Fibroblast of skin of left biceps (primary cell): Measurements from ENCODE around the gene CABP4.
"Not testable (repeated sequence)": the region's sequence is repeated elsewhere in the genome, so short reads cannot be mapped to it uniquely, and the experiment has no call there.

Experiments
- DNase-seq, 2 experiments: peaks; one replicate each; pipeline ENCODE4 v3.0.0-alpha.2; 2013; ENCODE audit warnings: low read depth in 2 of 2

The CABP4 gene

DNA sequence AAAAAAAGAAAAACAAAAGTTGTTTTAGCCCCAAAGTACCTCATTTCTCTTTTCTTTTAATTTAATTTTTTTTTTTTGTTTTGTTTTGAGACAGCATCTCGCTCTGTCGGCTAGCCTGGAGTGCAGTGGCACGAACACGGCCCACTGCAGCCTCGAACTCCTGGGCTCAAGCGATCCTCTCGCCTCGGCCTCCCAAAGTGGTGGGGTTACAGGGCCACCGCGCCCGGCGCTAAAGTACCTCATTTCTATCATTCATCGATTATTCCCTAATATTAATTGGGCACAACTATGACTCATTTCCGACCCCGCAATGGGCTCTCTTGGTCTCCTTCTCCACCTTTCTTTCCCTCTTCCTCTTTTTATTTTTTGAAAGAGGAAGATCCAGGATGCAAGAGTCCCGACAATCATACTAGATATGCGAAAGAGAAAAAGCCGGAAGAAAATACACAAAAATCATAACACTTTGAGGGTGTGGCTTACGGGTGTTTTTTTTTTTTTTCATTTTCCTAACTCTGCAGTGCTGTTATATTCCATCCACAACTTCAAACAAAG, 27.2 kb downstream of the CABP4 start:
- DNase-seq, result no peak

DNA sequence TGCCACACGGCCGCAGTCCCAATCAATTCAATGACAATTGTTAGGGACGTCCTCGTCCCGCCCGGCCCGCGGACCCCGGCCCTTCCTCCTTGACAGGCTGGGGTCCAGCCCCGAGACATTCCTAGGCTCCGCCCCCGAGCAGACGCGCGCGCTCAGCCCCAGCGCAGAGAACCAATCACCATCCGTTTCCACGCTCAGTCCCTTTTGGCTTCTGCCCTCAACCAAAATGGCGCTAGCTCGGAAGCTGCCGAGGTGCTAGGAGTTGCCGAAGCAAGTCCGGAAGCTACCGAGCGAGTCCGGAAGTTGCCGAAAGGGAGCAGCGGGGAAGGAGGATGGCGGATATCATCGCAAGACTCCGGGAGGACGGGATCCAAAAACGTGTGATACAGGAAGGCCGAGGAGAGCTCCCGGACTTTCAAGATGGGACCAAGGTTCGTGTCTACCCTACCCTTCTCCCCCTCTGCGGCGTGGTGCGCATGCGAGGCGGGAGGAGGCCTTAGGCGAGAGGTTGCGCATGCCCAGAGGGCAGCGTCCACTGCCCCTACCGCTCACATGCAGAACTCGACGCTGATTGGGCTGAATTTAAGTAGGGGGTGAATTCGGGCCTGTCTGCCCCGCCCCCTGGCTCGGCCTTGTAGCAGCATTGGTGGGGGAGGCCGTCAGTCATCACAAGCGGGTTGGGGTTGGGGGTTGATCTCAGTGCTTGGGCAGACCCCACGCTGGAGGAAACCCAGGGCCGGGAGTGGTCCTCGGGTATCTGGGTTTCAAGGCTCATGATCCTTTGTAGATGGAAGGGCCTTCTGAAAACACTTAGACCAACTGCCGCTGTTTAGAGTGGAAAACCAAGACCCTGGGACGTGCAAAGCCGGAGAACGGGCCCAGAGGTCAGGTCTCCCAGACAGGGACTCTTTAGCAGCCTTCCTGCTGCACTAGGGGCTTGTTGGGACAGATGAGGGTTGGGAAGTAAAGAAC, 28.0 kb downstream of the CABP4 start, which contains the start of gene AIP:
Gene AIP (plus strand): TSS at position 200 of the 972 bp plus-strand sequence. CDS start 133 bp downstream, at position 333.
- DNase-seq, result peak; percentile 93 to 94

DNA sequence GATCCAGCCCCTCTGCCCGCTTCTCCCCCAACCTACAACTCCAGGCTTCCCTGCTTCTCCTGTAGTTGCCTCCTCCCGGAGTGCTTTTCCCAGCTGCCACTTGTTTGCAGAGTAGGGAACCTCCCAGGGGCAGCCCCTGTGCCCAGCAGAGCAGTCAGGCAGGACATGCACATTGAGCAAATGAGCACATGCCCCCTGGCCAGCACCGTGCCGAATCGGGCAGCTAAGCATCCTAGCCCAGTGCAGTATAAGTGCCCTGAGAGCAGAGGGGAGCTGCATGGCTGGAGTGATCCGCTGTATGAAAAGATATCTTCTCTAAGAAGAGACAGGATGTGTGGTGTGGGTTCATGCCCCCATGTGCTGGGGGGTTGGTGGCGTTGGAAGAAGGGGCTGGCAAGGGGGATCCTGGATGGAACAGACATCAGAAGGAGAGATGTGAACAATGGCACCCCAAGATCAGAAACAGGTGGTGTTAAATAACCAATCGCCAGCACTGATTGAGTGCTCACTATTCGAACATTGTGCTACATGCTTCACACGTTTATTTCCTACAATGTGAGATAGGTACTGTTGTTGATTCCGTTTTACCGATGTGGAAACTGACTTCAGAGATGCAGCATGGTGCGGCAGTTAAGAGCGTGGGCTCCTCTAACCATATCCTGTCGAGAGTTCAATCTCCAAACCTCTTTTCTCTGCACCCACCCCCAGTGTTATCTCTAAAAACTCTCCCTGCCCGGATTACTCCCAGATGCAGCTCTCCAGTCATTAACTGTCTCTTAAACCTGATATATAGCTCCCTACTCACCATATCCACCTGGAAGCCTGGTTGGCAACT, 28.9 kb downstream of the CABP4 start:
- no peak for DNase-seq

DNA sequence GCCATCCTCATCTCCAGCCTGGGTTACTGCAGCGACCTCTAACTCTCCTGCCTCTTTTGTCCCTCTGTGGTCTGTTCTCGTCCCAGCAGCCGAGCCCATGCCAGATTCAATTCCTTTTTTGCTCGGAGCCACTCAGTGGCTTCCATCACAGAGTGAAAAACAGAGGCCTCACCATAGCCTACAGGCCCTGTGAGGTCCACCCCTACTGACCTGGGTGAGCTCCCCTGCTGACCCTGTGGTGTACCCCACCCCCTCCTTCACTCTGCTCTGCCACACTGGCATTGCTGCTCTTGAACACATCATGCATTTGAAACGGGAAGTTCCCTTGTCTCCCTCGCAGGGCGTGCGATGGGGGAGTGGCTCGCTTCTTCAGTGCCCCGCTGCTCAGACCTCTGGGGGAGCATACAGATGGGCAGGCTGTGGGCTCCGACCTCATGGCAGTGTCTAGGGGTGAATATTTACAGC, 29.7 kb downstream of the CABP4 start:
- DNase-seq, result no peak

DNA sequence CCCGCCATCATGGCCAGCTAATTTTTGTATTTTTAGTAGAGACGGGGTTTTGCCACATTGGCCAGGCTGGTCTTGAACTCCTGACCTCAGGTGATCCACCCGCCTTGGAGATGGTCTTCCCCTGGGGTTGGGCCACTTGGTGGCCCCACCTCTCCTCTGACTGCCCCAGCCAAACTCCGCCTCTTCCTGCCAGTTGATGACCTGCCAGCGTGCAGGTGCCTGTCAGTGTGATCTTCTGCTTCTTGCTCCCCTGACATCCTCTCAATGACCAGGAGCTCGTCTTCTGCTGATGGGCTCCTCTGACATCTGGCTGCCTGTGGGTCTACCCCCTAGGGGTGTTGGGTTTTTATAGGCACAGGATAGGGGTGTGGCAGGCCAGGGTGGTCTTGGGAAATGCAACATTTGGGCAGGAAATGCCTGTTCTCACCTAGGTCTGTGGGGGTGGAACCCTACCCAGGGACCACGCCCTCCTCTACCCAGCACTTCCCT, 30.8 kb downstream of the CABP4 start:
- DNase-seq, result not testable (repeated sequence)

DNA sequence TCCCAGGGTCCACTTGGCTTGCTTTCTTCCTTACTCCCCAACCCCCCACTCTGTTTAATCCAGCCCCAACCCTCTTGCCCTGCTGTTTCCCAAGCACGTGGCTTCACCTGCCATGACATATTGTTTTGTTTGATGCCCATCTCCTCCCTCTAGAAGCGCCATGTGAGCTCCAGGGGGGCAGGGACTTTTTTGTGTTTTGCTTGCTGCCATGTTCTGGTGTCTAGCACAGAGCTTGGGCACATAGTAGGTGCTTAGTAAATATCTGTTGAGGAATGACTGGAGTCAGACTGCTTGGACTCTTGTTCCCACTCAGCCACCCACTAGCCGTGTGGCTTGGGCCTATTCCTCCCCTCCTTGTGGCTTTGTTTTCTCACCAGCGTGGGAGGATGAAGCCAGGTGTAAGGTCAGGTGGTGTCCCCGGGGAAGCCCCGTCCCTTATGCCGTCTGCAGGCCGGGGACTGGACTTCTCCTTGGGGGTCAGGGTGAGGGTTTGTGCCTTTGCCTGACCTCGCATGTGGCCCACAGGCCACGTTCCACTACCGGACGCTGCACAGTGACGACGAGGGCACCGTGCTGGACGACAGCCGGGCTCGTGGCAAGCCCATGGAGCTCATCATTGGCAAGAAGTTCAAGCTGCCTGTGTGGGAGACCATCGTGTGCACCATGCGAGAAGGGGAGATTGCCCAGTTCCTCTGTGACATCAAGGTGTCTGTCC, 31.5 kb downstream of the CABP4 start:
- no peak for DNase-seq

DNA sequence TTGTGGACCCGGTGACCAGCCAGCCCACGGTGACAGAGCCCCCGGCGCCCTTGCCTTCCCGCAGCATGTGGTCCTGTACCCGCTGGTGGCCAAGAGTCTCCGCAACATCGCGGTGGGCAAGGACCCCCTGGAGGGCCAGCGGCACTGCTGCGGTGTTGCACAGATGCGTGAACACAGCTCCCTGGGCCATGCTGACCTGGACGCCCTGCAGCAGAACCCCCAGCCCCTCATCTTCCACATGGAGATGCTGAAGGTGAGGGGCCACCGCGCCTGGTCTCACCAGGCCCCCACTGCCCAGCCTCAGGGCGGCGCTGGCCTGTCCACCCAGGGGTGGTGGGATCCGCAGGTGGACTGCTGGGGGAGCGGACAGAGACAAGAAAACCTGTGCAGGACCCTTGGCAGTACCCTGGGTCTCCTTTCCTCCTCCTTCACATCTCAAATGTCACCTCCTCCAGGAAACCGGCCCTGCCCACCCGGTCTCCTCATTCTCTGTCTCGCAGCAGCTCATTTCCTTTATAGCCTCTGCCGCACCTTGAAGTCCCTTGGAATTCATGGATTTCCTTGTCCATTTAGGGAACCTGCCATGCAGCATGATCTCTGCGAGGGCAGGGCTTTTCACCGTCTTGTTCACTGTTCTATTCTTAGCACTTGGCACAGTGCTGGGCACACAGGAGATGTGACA, 34.2 kb downstream of the CABP4 start:
- DNase-seq, result no peak

DNA sequence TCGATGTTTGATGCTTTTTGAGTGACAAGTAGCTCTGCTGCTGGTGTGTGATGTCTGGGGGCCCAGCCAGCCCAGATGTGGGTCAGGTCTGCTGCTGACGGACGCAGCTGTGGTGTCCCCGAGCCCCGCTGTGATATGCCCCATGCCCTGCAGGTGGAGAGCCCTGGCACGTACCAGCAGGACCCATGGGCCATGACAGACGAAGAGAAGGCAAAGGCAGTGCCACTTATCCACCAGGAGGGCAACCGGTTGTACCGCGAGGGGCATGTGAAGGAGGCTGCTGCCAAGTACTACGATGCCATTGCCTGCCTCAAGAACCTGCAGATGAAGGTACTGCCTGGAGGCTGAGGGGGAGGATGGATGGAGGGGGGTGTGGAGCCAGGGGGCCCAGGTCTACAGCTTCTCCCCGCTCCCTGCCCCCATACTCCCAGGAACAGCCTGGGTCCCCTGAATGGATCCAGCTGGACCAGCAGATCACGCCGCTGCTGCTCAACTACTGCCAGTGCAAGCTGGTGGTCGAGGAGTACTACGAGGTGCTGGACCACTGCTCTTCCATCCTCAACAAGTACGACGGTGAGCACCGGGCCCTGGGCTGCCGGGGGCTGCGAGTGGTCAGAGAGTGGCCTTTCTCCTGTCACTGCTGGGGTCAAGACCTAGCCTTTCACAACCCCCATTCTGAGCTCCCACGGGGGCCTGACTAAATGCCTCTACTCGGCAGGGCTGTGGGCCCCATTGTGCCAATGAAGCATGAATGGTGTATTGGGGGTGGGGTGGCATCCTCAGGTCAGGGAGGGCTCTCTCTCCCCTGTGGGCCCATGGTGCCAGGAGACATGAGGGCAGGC, 35.0 kb downstream of the CABP4 start:
- no peak for DNase-seq

DNA sequence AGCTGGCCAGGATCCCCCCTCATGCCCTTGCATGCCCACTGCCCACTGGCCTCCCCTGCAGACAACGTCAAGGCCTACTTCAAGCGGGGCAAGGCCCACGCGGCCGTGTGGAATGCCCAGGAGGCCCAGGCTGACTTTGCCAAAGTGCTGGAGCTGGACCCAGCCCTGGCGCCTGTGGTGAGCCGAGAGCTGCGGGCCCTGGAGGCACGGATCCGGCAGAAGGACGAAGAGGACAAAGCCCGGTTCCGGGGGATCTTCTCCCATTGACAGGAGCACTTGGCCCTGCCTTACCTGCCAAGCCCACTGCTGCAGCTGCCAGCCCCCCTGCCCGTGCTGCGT, 35.5 kb downstream of the CABP4 start:
- no peak for DNase-seq

DNA sequence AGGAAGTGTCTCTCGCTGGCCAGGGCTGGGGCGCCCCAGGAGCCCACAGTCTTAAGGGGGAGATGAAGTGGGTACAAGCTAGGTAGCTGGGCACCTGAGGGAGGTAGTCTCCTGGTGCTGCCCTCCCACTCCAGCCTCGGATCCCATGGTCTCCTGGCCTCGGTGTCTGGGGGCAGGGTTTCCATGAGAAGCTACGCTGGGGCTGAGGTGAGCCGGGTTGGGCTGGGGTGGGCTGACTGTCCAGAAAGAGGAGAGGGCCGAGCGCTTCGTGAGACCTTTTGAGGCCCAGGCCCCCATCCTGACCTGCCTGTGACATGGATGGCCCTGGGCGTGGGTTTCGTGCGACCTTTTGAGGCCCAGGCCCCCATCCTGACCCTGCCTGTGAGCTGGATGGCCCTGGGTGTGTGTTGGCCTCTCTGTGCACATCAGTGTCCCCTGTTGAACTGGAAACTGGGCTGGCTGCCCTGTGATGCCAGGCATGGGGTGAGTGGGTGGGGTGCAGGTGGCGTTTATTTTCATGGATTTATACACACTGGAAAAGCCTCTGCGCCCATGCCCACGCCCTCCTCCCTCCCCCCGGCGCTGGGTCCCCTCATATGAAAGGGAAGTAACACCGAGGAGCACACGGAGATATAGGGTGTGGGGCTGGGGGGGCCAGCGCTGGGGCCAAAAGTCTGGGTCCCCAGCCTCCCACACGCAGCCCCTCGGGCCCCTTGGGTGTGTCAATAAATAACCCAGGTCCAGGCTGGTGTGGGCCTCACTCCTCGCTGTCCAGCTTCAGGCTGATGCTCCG, 36.3 kb downstream of the CABP4 start:
- DNase-seq, result no peak

DNA sequence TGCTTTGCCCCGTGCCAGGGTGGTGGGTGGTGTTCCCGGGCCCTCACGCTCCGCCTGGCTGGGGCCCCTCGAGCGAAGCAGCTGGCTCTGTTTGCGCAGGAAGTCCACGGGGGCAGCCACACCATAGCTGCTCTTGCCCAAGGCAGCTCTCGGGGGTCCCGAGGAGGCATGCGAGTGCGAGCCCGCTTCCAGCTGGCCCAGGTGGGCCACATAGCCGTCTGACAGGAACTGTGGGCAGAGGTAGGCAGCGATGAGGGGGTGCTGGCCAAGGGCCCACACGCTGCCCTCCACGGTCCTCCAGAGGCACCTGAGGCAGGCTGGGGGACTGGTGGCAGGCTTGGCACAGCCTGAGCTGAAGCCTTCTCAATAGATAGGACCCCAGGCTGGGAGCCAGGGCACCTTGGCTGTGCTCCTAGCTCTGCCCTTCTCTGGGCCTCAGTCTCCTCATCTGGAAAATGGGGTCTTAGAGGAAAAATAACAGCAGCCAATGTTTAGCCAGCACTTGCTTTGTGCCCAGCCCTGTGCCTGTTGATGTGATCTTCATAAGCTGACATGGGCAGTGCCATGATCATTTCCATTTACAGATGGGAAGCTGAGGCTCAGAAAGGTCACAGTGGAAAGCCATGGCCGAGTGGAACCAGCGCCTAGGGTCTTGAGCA, 37.0 kb downstream of the CABP4 start:
- DNase-seq, result no peak

DNA sequence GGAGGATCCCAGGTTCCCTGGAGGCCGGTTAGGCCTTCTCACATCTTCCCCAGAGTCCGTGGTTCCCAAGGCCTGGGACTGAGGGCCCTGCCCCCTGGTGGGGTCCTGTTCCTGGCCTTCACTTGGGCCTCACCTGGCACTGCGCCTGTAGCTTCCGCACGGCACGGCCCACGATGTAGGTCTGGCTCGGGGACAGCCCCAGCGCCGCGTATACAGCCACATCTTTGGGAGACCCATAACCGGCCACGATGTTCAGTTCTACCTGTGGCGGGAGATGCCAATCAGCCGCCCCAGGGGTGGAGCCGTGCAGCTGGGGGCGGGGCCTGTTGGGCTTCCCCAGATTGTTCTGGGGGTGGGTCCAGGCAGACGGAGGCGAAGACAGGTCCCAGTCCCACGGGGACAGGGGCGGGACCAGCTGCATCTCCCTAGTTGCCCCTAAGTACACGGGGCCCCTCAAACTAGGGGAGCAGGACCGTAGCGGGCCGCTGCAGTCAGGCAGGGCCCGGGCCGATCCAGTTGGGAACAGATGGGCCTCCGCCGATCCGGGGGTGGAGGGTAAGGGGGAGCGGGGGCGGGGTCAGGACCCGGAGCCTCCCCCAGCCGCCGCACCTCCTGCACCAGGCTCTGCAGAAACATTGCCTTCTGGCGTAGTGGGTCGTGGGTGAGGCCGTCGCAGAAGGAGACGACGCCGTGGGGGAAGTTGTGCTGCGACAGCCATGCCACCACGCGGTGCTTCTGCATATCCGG, 37.8 kb downstream of the CABP4 start:
- DNase-seq, result no peak

DNA sequence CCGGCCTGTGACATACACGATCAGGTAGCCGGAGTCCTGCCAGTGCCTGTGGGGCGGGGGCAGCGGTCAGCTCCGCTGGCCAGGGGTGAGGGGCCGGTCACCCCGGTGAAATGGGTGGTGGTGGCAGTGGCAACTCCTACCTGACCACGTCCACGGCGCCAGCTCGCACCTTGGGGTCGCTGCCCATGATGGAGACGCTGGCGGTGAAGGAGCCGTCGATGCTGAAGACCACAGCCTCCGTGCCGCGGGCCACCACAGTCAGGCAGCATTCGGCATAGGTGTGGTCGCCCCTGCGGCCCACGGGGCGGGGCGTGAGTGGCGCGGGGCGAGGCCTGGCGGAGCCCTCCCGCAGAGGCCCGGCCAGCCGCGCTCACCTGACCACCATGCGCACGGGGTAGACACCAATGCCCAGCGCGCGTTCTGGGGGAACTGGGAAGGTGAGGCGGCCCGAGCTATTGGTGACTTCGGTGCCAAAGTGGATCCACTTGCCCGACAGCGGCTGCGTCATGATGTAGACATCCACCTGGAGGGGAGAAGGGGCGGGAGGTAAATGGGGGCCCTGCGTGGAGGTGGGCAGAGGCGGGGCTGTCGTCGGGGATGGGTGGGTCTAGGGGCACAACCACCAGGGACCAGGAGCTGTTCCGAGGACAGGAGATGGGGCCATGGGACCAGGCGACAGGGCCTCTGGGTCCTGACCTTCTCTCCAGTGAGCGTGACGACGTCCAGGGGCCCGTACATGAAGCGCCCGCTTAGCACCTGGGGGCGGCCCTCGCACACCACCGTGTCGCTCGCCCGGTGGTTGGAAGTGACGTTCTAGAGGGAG, 38.6 kb downstream of the CABP4 start:
- no peak for DNase-seq

DNA sequence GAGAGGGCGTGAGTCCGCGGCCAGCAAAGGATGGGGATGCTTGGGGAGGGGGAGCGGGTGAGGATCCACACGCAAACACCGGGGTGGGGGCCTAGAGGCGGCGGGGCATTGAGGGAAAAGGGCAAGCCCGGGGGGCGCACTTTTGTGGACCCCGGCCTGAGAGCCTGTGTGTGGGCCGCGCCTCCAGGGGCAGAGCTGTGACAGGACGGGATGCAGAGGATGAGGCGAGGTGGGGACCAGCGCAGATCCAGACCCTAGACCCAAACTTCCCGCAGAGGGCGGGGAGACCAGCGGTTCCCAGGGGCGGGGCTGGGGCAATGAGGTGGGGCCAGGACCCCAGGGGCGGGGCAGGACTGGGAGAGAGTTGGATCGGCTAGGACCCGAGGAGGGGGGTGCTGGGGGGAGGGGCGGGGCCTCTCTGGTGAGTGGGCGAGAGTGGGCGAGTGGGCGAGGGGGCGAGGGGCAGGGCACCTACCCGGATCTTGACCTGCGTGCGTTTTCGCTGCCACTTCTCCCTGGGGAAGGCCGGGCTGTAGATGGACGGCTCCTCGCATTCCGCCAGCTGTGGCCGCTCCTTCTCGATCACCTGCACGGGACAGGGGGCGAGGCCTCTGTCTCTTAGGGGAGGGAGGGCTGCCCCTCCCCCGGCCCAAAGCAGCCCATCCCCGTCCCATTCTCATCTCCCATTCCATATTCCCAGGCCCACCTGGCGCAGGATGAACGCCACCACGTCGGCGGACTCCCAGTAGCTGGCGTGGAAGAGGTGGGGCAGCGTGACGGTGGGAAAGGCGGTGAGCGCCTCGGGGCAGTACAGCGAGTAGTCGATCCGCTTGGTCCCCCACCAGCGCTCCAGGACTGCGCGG, 39.4 kb downstream of the CABP4 start:
- DNase-seq, result no peak

DNA sequence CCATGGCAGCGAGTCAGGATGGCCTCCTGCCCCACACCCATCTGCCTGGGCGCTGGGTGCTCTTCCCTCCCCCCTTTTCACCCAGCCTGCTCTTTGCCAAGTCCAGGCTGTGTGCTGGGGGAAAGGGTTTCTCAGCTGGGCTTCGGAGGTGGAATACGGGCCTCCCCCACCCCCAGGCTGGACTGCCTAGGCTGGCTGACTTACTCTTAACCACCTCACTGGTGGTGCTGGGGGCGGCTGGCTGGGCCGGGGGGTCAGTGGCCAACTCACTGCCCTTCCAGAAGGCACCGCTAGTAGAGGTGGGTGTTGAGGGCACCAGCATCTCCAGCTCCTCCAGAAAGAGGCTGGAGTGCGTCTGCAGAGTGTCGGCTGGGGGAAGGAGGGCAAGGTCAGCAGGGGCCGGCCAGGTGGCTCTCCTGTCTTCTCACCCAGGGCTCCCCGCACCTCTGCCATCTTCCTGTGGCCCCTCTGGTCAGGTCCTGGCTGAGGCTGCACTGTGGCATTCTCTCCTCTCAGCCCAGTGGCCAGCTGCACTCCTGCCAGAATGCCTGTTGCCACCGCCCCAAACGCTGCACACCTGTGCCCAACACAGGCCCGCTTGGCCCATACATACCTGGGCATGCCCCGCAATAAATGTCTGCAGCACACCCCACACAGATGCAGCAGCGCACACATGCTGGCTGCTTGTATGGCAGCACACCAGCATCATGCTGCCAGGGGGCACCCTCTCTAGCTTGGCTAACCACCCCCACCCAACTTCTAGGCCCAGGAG, 40.3 kb downstream of the CABP4 start:
- no peak for DNase-seq
